K562 (cell line): ENCODE results near the gene ADAMTS14. TPM values are rescaled to one million over a fixed set of nuclear protein-coding genes. Genes with fewer than 3 reads are reported as not detected.

Experiments
- ATAC-seq: fragments of 200-7000 bp; cut with Tn5 transposase; 3 replicates; pipeline ENCODE4 v1.9.1; 2020; ENCODE audit warnings: moderate library complexity
- BruUV-seq: library from RNA; stranded (reverse); fragments of 400-500 nt; replicated peaks from 2 replicates; lab custom pipeline; 2021; lab: Mats Ljungman, UMichigan
- CTCF ChIA-PET: fragments of 300-600 bp; formaldehyde crosslinking; extraction: SDS; loops from one replicate; lab custom pipeline; 2021; ENCODE audit warnings: low intra/inter-chr PET ratio; lab: Yijun Ruan, JAX
- POLR2A ChIA-PET: fragments of 300-600, 350-650 bp; sonication (Branson Sonifier 250); formaldehyde crosslinking; extraction: SDS; loops from one replicate; lab custom pipeline; 2021; ENCODE audit warnings: antibody characterized with exemption, inconsistent platforms; lab: Yijun Ruan, JAX
- DNase-seq, 4 experiments: peaks; one replicate each; pipeline versions ENCODE4 v3.0.0 to v3.0.0-alpha.2; 2011 to 2018; ENCODE audit warnings: low spot score in 3 of 4, mixed read lengths in 3 of 4; ENCODE audit errors: extremely low read depth in 1 of 4
- FAIRE-seq: peaks from 2 replicates; lab custom pipeline; 2011; peaks lifted over from hg19 to GRCh38; lab: Jason Lieb, UNC
- H2AFZ ChIP-seq: 2 replicates; pipeline ENCODE4 v1.6.0; 2011; ENCODE audit warnings: low read depth, low read length, control low read depth, inconsistent platforms
- H3K27ac ChIP-seq: fragments of 200-600 bp; 3 replicates; pipeline ENCODE4 v1.8.0; 2011; ENCODE audit warnings: low read depth, mild to moderate bottlenecking, control low read depth, inconsistent platforms, low read length, moderate library complexity, mixed read lengths; ENCODE audit errors: extremely low read depth
- H3K27me3 ChIP-seq, 2 experiments: fragments of 300-600 bp in 1 of 2; 2 replicates in 1 of 2; 3 replicates in 1 of 2; pipeline versions ENCODE4 v1.6.0 to v1.8.0; 2011; ENCODE audit warnings: inconsistent platforms in 2 of 2, low read length in 2 of 2, mild to moderate bottlenecking in 1 of 2, mixed read lengths in 1 of 2, moderate library complexity in 1 of 2; ENCODE audit not compliant: control insufficient read depth in 2 of 2, insufficient read depth in 2 of 2
- H3K36me3 ChIP-seq: fragments of 300-600 bp; 3 replicates; pipeline ENCODE4 v1.8.0; 2011; ENCODE audit warnings: mild to moderate bottlenecking, low read length, inconsistent platforms; ENCODE audit not compliant: control insufficient read depth, insufficient read depth
- H3K4me1 ChIP-seq, 2 experiments: fragments of 200-600 bp in 1 of 2; replicated peaks in 1 of 2; 2 replicates in 1 of 2; 3 replicates in 1 of 2; pipeline versions ENCODE4 v1.5.1 to v1.8.0; 2011; ENCODE audit warnings: inconsistent platforms in 2 of 2, low read length in 2 of 2, mild to moderate bottlenecking in 1 of 2, mixed read lengths in 1 of 2, moderate library complexity in 1 of 2; ENCODE audit not compliant: control insufficient read depth in 2 of 2, insufficient read depth in 2 of 2
- H3K4me2 ChIP-seq: 2 replicates; pipeline ENCODE4 v1.6.1; 2011; ENCODE audit warnings: low read length, control low read depth, inconsistent platforms, mixed read lengths; ENCODE audit not compliant: insufficient read depth
- H3K4me3 ChIP-seq: fragments of 200-600 bp; sonication (generic), shearing (Covaris generic); 2 replicates; pipeline ENCODE4 v1.5.1; 2016; ENCODE audit warnings: control low read depth, inconsistent platforms
- H3K79me2 ChIP-seq: fragments of 200-600 bp; 3 replicates; pipeline ENCODE4 v1.8.0; 2011; ENCODE audit warnings: low read length, inconsistent platforms; ENCODE audit not compliant: control insufficient read depth, insufficient read depth
- H3K9ac ChIP-seq, 2 experiments: 2 replicates each; pipeline versions ENCODE4 v1.6.0 to v1.6.1; 2011; ENCODE audit warnings: low read depth in 2 of 2, low read length in 2 of 2, control low read depth in 1 of 2, inconsistent platforms in 1 of 2, mild to moderate bottlenecking in 1 of 2, mixed read lengths in 1 of 2; ENCODE audit not compliant: insufficient read depth in 1 of 2
- H3K9me1 ChIP-seq: one replicate; pipeline ENCODE4 v1.6.0; 2011; ENCODE audit warnings: inconsistent platforms, mild to moderate bottlenecking, low read length, moderate library complexity; ENCODE audit not compliant: control insufficient read depth, insufficient read depth
- H3K9me3 ChIP-seq: replicated peaks from 2 replicates; pipeline ENCODE4 v1.5.1; 2011; ENCODE audit warnings: low read depth, low read length, inconsistent platforms; ENCODE audit not compliant: control insufficient read depth, insufficient read depth
- H4K20me1 ChIP-seq: replicated peaks from 2 replicates; pipeline ENCODE4 v1.6.1; 2011; ENCODE audit warnings: low read length, inconsistent platforms, mixed read lengths; ENCODE audit not compliant: control insufficient read depth, insufficient read depth
- KAT8 ChIP-seq: fragments of 450-650 bp; IDR thresholded peaks from 2 replicates; pipeline ENCODE4 v1.6.1; 2016; ENCODE audit warnings: low read depth, mild to moderate bottlenecking
- MTA3 ChIP-seq: fragments of 450-650 bp; formaldehyde crosslinking; IDR thresholded peaks from 2 replicates; pipeline ENCODE4 v1.6.1; 2017; ENCODE audit warnings: mild to moderate bottlenecking, borderline replicate concordance
- SAFB2 ChIP-seq: fragments of 200-400 bp; formaldehyde crosslinking; IDR thresholded peaks from 2 replicates; pipeline ENCODE4 v1.6.1; 2018; ENCODE audit warnings: borderline replicate concordance, low read length, low read depth, moderate library complexity; ENCODE audit not compliant: severe bottlenecking
- TCF7L2 ChIP-seq: fragments of 150-350 bp; IDR thresholded peaks from 2 replicates; pipeline ENCODE4 v1.6.1; 2016; ENCODE audit warnings: low read depth, mild to moderate bottlenecking, low read length, moderate library complexity
- ZNF217 ChIP-seq: sonication (generic); formaldehyde crosslinking; IDR thresholded peaks from 2 replicates; pipeline ENCODE4 v1.8.0; 2022; ENCODE audit warnings: mild to moderate bottlenecking, missing genetic modification reagents
- ZNF324 ChIP-seq: fragments of 250-450 bp; sonication (Bioruptor Pico); IDR thresholded peaks from 2 replicates; pipeline ENCODE4 v1.4.0; 2020; ENCODE audit warnings: mild to moderate bottlenecking
- WGBS: fragments of 100-300 bp; shearing (Covaris generic); methylation state at CpG from one replicate; pipeline ENCODE4 v1.1.6; 2016; ENCODE audit warnings: low coverage, mixed read lengths; ENCODE audit not compliant: insufficient coverage; ENCODE audit errors: missing lambda C conversion rate; 5-methylcytosine and 5-hydroxymethylcytosine counted together
- in situ Hi-C: fragments of 300-500 bp; cut with MboI; formaldehyde crosslinking; loops from 4 replicates; pipeline ENCODE4 v1.15.0; 2018; ENCODE audit warnings: inconsistent platforms, mixed read lengths
- intact Hi-C: fragments of 100-400 bp; cut with micrococcal nuclease; formaldehyde crosslinking; loops from 2 replicates; pipeline ENCODE4 v1.14.2; 2022
- polyA plus RNA-seq, 8 experiments: library from polyadenylated mRNA; depleted of rRNA in 4 of 8; stranded (reverse) in 5 of 8; unstranded in 3 of 8; fragments of >200 nt; fragmentation: Nextera tagmentation in 2 of 8; fragmentation: Illumina TruSeq in 1 of 8; extraction: Ambion mirVana in 2 of 8; extraction: Trizol in 1 of 8; gene quantifications; 2 replicates each; pipeline versions ENCODE4 v1.2.1 to v1.2.3, GENCODE V29; 2011 to 2014; ENCODE audit warnings: inconsistent platforms in 1 of 8, missing spikeins in 1 of 8
- total RNA-seq, 7 experiments: library from RNA; depleted of rRNA in 6 of 7; stranded (reverse); fragments of >200 nt in 6 of 7; fragmentation: Illumina TruSeq in 2 of 7; extraction: Trizol in 2 of 7; gene quantifications; 2 replicates each; pipeline versions ENCODE4 v1.2.1 to v1.2.3, GENCODE V29; 2011 to 2021; ENCODE audit warnings: low replicate concordance in 1 of 7
- TF ChIP-seq, protein P1 (sequence below): fragments of 450-650 bp; IDR thresholded peaks from 2 replicates; pipeline ENCODE4 v1.6.1; 2016
- TF ChIP-seq, protein P2 (sequence below): sonication (generic); formaldehyde crosslinking; IDR thresholded peaks from 2 replicates; pipeline ENCODE4 v1.4.0; 2020; ENCODE audit warnings: mild to moderate bottlenecking, missing genetic modification reagents

The ADAMTS14 gene
- total and polyA plus RNA-seq, 9 of the 15 experiments (the other 6 are each of a cell fraction or from before 2014, with no cell fraction given), result 0.04 to 37.4 (median 15.9) TPM

DNA sequence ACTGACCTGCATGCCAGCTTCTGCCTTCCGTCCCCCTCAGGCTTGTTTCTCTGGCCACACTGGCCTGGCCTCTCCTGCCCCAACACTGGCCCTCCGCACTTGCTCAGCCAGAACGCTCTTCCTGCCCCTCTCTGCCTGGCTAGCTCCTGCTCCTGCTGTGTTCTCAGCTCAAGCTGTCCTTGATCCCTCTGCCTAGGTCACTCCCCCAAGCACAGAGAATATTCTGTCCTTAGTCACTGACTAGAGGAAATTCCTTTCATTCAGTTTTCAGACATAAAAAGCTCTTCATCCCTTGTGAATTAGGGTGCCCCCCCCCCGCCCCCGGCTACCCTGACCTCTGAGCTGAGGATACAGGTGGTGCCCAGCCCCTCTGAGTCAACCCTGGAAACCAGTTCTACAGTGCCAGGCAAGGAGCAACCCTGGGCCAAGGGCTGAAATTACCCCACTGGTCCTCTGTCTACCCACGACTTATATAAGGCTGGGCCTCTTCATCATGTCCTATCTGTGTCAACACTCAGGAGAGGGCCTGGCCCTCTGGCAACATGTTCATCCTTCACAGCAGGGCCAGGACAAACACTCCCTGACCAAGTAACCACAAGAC lies 136.8 kb downstream of the ADAMTS14 start:
- no peak overlapping the region for H2AFZ ChIP-seq
- intact Hi-C loops, result no loop called here
- 29% methylated on average over 5 of the region's 6 CpGs for WGBS
- H4K20me1 ChIP-seq, result no peaks in the 10 kb centered on the region
- no TSS peak for BruUV-seq
- peaks cover 0 to 3% of the 10 kb centered on the region in 2 experiments; a peak in 2 of 5 replicates for H3K27me3 ChIP-seq
- ATAC-seq (no peak), FAIRE-seq (no peak), DNase-seq (no peak)
- H3K9me1 ChIP-seq, result no peaks in the 10 kb centered on the region
- in situ Hi-C loops, result no loop called here
- POLR2A ChIA-PET, result interaction anchor here (0.5 to 1.7 kb wide), 4 partner anchors 11 to 47 kb away, joined by 3 to 5 read pairs (median 4); no protein-coding TSS in a partner anchor
- H3K4me3 ChIP-seq, result no peak overlapping the region
- H3K27ac ChIP-seq, result no peak overlapping the region
- no peaks in the 10 kb centered on the region for H3K79me2 ChIP-seq
- H3K9ac ChIP-seq, result no peak overlapping the region
- H3K9me3 ChIP-seq, result no peaks in the 10 kb centered on the region
- H3K36me3 ChIP-seq, result no peaks in the 10 kb centered on the region
- TF ChIP-seq SAFB2, result no peak
- TF ChIP-seq, protein P1, sequence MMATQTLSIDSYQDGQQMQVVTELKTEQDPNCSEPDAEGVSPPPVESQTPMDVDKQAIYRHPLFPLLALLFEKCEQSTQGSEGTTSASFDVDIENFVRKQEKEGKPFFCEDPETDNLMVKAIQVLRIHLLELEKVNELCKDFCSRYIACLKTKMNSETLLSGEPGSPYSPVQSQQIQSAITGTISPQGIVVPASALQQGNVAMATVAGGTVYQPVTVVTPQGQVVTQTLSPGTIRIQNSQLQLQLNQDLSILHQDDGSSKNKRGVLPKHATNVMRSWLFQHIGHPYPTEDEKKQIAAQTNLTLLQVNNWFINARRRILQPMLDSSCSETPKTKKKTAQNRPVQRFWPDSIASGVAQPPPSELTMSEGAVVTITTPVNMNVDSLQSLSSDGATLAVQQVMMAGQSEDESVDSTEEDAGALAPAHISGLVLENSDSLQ, result no peak
- no peak for TF ChIP-seq ZNF217 (CRISPR knock-in tag)
- TF ChIP-seq, protein P2, sequence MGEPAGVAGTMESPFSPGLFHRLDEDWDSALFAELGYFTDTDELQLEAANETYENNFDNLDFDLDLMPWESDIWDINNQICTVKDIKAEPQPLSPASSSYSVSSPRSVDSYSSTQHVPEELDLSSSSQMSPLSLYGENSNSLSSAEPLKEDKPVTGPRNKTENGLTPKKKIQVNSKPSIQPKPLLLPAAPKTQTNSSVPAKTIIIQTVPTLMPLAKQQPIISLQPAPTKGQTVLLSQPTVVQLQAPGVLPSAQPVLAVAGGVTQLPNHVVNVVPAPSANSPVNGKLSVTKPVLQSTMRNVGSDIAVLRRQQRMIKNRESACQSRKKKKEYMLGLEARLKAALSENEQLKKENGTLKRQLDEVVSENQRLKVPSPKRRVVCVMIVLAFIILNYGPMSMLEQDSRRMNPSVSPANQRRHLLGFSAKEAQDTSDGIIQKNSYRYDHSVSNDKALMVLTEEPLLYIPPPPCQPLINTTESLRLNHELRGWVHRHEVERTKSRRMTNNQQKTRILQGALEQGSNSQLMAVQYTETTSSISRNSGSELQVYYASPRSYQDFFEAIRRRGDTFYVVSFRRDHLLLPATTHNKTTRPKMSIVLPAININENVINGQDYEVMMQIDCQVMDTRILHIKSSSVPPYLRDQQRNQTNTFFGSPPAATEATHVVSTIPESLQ (CRISPR knock-in tag), result no peak
- TF ChIP-seq TCF7L2, result no peak
- no peak for TF ChIP-seq KAT8
- TF ChIP-seq MTA3, result no peak
- TF ChIP-seq ZNF324 (CRISPR knock-in tag), result no peak
- CTCF ChIA-PET, result no interaction called here
- peaks cover 4 to 5% of the 10 kb centered on the region in 2 experiments; a peak in 3 of 5 replicates for H3K4me1 ChIP-seq
- no peak overlapping the region for H3K4me2 ChIP-seq
